GM23338 (cell line): ENCODE results near the gene TOR2A. TPM values are rescaled to one million over a fixed set of nuclear protein-coding genes. Genes with fewer than 3 reads are reported as not detected.

Experiments
- ATAC-seq: fragments of 200-7000 bp; cut with Tn5 transposase; 3 replicates; pipeline ENCODE4 v1.9.1; 2020
- DNase-seq: peaks from one replicate; pipeline ENCODE4 v3.0.0-alpha.2; 2015; ENCODE audit warnings: low spot score
- H2AFZ ChIP-seq: fragments of 200-600 bp; sonication (generic); 2 replicates; pipeline ENCODE4 v1.8.0; 2016; ENCODE audit warnings: antibody characterized with exemption, mild to moderate bottlenecking, moderate library complexity
- H3F3A ChIP-seq: fragments of 200-600 bp; sonication (generic); replicated peaks from 2 replicates; pipeline ENCODE4 v1.8.0; 2017; ENCODE audit warnings: antibody characterized with exemption, mixed run types, low read depth
- H3K27ac ChIP-seq: fragments of 200-600 bp; sonication (generic); 2 replicates; pipeline ENCODE4 v1.6.1; 2016; ENCODE audit warnings: low read depth
- H3K27me3 ChIP-seq: fragments of 200-600 bp; sonication (generic); 2 replicates; pipeline ENCODE4 v1.8.0; 2016; ENCODE audit warnings: mild to moderate bottlenecking, mixed run types, moderate library complexity; ENCODE audit not compliant: insufficient read depth
- H3K36me3 ChIP-seq: fragments of 200-600 bp; sonication (generic); 2 replicates; pipeline ENCODE4 v1.8.0; 2016; ENCODE audit warnings: mild to moderate bottlenecking; ENCODE audit not compliant: insufficient read depth
- H3K4me1 ChIP-seq: fragments of 200-600 bp; sonication (generic); 2 replicates; pipeline ENCODE4 v1.8.0; 2016; ENCODE audit warnings: mild to moderate bottlenecking, moderate library complexity; ENCODE audit not compliant: insufficient read depth
- H3K4me2 ChIP-seq: fragments of 200-600 bp; sonication (generic); 2 replicates; pipeline ENCODE4 v1.7.1; 2017; ENCODE audit warnings: mixed run types
- H3K4me3 ChIP-seq: fragments of 200-600 bp; sonication (generic); 2 replicates; pipeline ENCODE4 v1.6.1; 2016; ENCODE audit warnings: mixed run types
- H3K79me2 ChIP-seq: fragments of 200-600 bp; sonication (generic); replicated peaks from 2 replicates; pipeline ENCODE4 v1.8.0; 2017; ENCODE audit warnings: mild to moderate bottlenecking; ENCODE audit not compliant: insufficient read depth
- H3K9me2 ChIP-seq: fragments of 200-600 bp; sonication (generic); 2 replicates; pipeline ENCODE4 v1.8.0; 2017; ENCODE audit not compliant: insufficient read depth
- H4K20me1 ChIP-seq: fragments of 200-600 bp; sonication (generic); replicated peaks from 2 replicates; pipeline ENCODE4 v1.8.0; 2017; ENCODE audit warnings: mild to moderate bottlenecking; ENCODE audit not compliant: insufficient read depth
- H3K27ac Mint-ChIP-seq: 2 replicates; pipeline ENCODE4 v1.8.0; 2020; ENCODE audit warnings: inconsistent platforms, mild to moderate bottlenecking, moderate library complexity, mixed read lengths
- H3K27me3 Mint-ChIP-seq: 3 replicates; pipeline ENCODE4 v1.8.0; 2022; ENCODE audit warnings: low read depth, mild to moderate bottlenecking, moderate library complexity, mixed read lengths, inconsistent platforms; ENCODE audit not compliant: insufficient read depth, poor library complexity
- H3K36me3 Mint-ChIP-seq: 3 replicates; pipeline ENCODE4 v1.8.0; 2021; ENCODE audit warnings: low read depth, mild to moderate bottlenecking, inconsistent platforms, moderate library complexity, mixed read lengths
- H3K4me1 Mint-ChIP-seq: 3 replicates; pipeline ENCODE4 v1.8.0; 2020; ENCODE audit warnings: mild to moderate bottlenecking, inconsistent platforms, mixed read lengths
- H3K4me3 Mint-ChIP-seq: 3 replicates; pipeline ENCODE4 v1.8.0; 2021; ENCODE audit warnings: moderate library complexity, mild to moderate bottlenecking, inconsistent platforms, mixed read lengths
- H3K9me3 Mint-ChIP-seq: 3 replicates; pipeline ENCODE4 v1.8.0; 2020; ENCODE audit warnings: moderate library complexity, mild to moderate bottlenecking, inconsistent platforms, mixed read lengths
- CREB1 ChIP-seq: fragments of 250-450 bp; sonication (Bioruptor Pico); IDR thresholded peaks from 2 replicates; pipeline ENCODE4 v1.5.0; 2020; ENCODE audit warnings: low read depth, mild to moderate bottlenecking, moderate library complexity
- ETS1 ChIP-seq: IDR thresholded peaks from 2 replicates; pipeline ENCODE4 v1.6.1; 2016; ENCODE audit warnings: antibody characterized with exemption
- EZH2phosphoT487 ChIP-seq: fragments of 200-600 bp; sonication (generic); IDR thresholded peaks from one replicate; pipeline ENCODE4 v1.8.1; 2018; ENCODE audit warnings: antibody characterized with exemption; ENCODE audit not compliant: unreplicated experiment
- JUNB ChIP-seq: IDR thresholded peaks from one replicate; pipeline ENCODE4 v1.6.1; 2016; ENCODE audit warnings: antibody characterized with exemption; ENCODE audit not compliant: unreplicated experiment
- NANOG ChIP-seq: IDR thresholded peaks from 2 replicates; pipeline ENCODE4 v1.6.1; 2016; ENCODE audit warnings: antibody characterized with exemption, borderline replicate concordance
- POLR2AphosphoS5 ChIP-seq: IDR thresholded peaks from 2 replicates; pipeline ENCODE4 v1.6.1; 2016; ENCODE audit warnings: antibody characterized with exemption, low read depth
- REST ChIP-seq: IDR thresholded peaks from one replicate; pipeline ENCODE4 v1.6.1; 2018; ENCODE audit warnings: antibody characterized with exemption; ENCODE audit not compliant: unreplicated experiment
- STAT1 ChIP-seq: IDR thresholded peaks from one replicate; pipeline ENCODE4 v1.6.1; 2016; ENCODE audit warnings: antibody characterized with exemption; ENCODE audit not compliant: unreplicated experiment
- ZNF114 ChIP-seq: fragments of 250-450 bp; sonication (Bioruptor Pico); IDR thresholded peaks from 2 replicates; pipeline ENCODE4 v1.5.0; 2020; ENCODE audit warnings: mild to moderate bottlenecking, moderate library complexity
- polyA plus RNA-seq: library from polyadenylated mRNA; unstranded; fragments of >200 nt; fragmentation: Nextera tagmentation; extraction: Ambion mirVana; gene quantifications from 2 replicates; pipeline ENCODE4 v1.2.1, GENCODE V29; 2016
- total RNA-seq: library from RNA; depleted of rRNA; stranded (reverse); fragments of >200 nt; shearing (Covaris generic); gene quantifications from 2 replicates; pipeline ENCODE4 v1.2.3, GENCODE V29; 2014

The TOR2A gene
- total and polyA plus RNA-seq, 2 experiments from 2014 or later = 14.4 to 23.5 TPM

- H3K27ac ChIP-seq = peak overlapping the region; percentile 74; the same call in 1 of the 2 replicates
- H3K27me3 ChIP-seq = no peaks in the 10 kb centered on the region
- H3K4me1 ChIP-seq = peaks cover 10% of the 10 kb centered on the region
- peak; percentile 65 for ATAC-seq
- no peaks in the 10 kb centered on the region for H3K36me3 Mint-ChIP-seq
- TF ChIP-seq CREB1 = no peak
- DNase-seq = peak; percentile 53
- no peaks in the 10 kb centered on the region for H3K36me3 ChIP-seq
- H3K4me3 Mint-ChIP-seq = no peak overlapping the region
- H2AFZ ChIP-seq = peak overlapping the region; percentile 87
- H3K4me1 Mint-ChIP-seq = peaks cover 14% of the 10 kb centered on the region
- peak overlapping the region; percentile 71 for H3K4me2 ChIP-seq
- H3K9me2 ChIP-seq = no peaks in the 10 kb centered on the region
- no peak overlapping the region for H3K27ac Mint-ChIP-seq
- H3F3A ChIP-seq = 0 out of 2 replicates have a peak, but pooled peaks cover 3% of the 10 kb centered on the region
- peak overlapping the region; percentile 36; the same call in 1 of the 2 replicates for H3K4me3 ChIP-seq
- no peaks in the 10 kb centered on the region for H3K79me2 ChIP-seq
- no peaks in the 10 kb centered on the region for H3K9me3 Mint-ChIP-seq
- no peaks in the 10 kb centered on the region for H4K20me1 ChIP-seq
- peaks cover 7% of the 10 kb centered on the region for H3K27me3 Mint-ChIP-seq
Observed at GRCh38 chr9:127724012-127724411, 11.1 kb downstream of the TOR2A start.

GRCh38 chr9:127723444-127723843, 11.7 kb downstream of the TOR2A start:
- peaks cover 14% of the 10 kb centered on the region for H3K4me1 Mint-ChIP-seq
- H3K4me3 Mint-ChIP-seq = no peak overlapping the region
- H3K4me2 ChIP-seq = no peak overlapping the region
- no peak overlapping the region for H3K27ac Mint-ChIP-seq
- H3K79me2 ChIP-seq = no peaks in the 10 kb centered on the region
- H3K27ac ChIP-seq = no peak overlapping the region
- DNase-seq (no peak), ATAC-seq (no peak)
- H3K36me3 ChIP-seq = no peaks in the 10 kb centered on the region
- no peak overlapping the region for H2AFZ ChIP-seq
- TF ChIP-seq ETS1 (no peak), NANOG (no peak), REST (no peak), POLR2AphosphoS5 (no peak), JUNB (no peak), STAT1 (no peak), EZH2phosphoT487 (no peak), ZNF114 (CRISPR knock-in tag) (no peak)
- H3K27me3 ChIP-seq = no peaks in the 10 kb centered on the region
- no peaks in the 10 kb centered on the region for H4K20me1 ChIP-seq
- 0 out of 2 replicates have a peak, but pooled peaks cover 3% of the 10 kb centered on the region for H3F3A ChIP-seq
- H3K4me3 ChIP-seq = no peak overlapping the region
- H3K4me1 ChIP-seq = peaks cover 10% of the 10 kb centered on the region
- H3K9me2 ChIP-seq = no peaks in the 10 kb centered on the region
- peaks cover 8% of the 10 kb centered on the region for H3K27me3 Mint-ChIP-seq
- no peaks in the 10 kb centered on the region for H3K36me3 Mint-ChIP-seq
- H3K9me3 Mint-ChIP-seq = no peaks in the 10 kb centered on the region
